HG03558 (cell line): ENCODE data around the gene GREB1L.

ENCODE experiments used
- ATAC-seq: cut with Tn5 transposase; IDR thresholded peaks from one replicate; pipeline ENCODE4 v1.9.1; 2021; ENCODE audit warnings: moderate number of reproducible peaks; ENCODE audit not compliant: unreplicated experiment; ENCODE audit errors: extremely low read depth

The GREB1L gene

DNA sequence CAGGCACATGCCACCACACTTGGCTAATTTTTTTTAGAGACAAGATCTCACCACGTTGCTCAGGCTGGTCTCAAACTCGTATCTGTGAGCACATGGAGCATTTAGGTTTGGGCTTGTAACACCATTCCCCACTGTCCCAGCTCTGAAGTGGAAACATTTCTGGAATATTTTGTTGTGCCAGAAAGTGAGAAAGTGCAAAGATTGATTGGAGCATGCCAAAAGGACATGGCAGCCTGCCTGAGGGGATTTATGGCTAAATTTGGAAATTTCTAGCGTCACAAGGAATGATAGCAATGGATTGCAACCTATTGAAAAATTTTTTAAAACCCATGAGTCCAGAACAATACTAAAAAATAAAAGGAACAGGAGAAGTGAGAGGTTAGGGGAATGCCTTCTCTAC, 221.7 kb downstream of the GREB1L start:
- no peak for ATAC-seq

DNA sequence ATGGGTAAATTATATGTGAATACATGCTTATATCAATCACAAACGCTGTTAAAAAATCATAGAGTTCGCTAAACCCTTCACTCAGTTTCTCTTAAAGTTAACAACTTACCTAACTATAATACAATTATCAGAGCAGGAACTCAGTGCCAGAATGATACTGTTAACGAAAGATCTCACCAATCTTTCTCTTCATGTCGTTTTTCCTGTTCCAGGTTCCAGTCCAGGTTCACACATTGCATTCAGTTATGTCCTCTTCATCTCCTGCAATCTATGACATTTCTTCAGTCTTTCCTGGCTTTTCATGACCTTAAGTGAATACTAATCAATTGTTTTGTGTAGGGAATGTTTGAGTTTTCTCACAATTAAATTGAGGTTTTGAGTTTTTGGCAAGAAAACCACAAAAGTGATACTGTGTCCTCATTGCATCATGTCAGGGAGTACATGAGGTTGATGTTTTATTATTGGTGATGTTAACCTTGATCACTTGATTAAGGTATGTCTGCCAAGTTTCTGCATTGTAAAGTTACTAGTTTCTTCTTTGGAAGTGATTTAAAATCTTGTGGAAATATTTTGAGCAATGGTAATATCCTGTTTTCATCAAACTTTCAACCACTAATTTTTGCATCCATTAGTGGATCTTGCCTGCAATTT, 226.6 kb downstream of the GREB1L start:
- ATAC-seq: no peak

- ATAC-seq: no peak
Measured at GRCh38 chr18:21472741-21473140, 230.7 kb downstream of the GREB1L start.

DNA sequence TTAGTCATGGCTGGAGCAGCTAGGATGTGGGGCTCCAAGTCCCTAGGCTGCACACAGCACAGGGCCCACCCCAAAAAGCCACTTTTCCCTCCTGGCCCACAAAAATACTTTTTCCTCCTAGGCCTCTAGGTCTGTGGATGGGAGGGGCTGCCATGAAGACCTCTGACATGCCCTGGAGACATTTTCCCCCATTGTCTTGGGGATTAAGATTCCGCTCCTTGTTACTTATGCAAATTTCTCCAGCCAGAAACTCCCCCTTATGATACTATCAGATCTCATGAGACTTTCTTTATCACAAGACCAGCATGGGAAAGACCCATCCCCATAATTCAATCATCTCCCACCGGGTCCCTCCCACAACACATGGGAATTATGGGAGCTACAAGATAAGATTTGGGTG, 232.6 kb downstream of the GREB1L start:
- no peak for ATAC-seq

DNA sequence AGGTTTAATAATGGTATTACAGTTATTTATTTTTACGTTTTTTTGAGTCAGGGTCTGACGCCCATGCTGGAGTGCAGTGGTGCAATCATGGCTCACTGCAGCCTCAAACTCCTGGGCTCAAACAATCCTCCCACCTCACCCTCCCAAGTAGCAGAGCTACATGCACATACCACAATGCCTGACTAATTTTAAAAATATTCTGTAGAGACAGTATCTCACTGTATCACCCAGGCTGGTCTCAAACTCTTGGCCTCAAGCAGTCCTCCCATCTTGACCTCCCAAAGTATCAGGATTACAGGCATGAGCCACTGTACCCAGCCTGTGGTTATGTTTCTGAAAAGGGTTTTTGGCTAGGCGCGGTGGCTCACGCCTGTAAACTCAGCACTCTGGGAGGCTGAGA, 237.7 kb downstream of the GREB1L start:
- ATAC-seq: no peak

DNA sequence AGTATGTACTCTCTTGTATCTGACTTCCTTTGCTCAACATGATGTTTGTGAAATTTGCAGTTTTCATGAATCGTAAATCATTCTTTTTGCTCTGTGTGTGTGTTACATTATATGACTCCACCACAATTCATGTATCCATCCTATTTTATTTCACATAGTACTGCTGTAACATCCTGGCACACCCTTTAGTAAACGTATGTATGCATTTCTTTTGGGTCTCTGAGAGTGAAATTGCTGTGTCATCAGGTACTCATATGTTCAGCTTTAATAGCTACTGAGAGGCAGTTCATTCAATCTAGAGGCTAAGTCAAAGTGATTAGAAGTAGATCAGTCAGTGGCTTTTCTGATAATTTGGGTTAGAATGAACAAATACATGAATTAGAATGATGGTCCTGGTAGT, 239.7 kb downstream of the GREB1L start:
- ATAC-seq: no peak

GRCh38 chr18:21483051-21483450, 241.0 kb downstream of the GREB1L start:
- ATAC-seq: no peak

- ATAC-seq: no peak
Measured at GRCh38 chr18:21484851-21485636, 243.0 kb downstream of the GREB1L start.

GRCh38 chr18:21486905-21487437, 244.9 kb downstream of the GREB1L start:
- no peak for ATAC-seq

- ATAC-seq: no peak
Measured at GRCh38 chr18:21489119-21489750, 247.2 kb downstream of the GREB1L start.

- ATAC-seq: no peak
Measured at GRCh38 chr18:21489919-21490495, 248.0 kb downstream of the GREB1L start.

DNA sequence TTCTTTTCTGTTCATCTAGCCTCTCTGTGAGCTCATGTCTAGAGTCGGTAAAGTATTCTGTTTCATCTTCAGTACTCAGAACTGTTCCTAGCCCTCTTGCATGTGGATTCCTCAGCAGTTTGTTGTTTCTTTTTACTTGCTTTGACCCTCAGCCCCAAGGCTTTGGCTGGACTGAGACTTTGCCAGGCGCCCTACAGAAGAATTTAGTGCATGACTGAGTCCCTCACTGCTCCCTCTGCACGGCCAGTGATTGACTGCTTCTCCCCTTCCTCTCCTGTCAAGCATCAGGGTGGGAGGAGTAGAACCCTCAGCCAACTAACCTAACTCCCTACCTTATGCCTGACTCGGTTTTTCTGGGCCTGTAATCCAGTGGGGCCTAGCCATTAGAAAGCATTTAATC, 248.7 kb downstream of the GREB1L start:
- no peak for ATAC-seq

DNA sequence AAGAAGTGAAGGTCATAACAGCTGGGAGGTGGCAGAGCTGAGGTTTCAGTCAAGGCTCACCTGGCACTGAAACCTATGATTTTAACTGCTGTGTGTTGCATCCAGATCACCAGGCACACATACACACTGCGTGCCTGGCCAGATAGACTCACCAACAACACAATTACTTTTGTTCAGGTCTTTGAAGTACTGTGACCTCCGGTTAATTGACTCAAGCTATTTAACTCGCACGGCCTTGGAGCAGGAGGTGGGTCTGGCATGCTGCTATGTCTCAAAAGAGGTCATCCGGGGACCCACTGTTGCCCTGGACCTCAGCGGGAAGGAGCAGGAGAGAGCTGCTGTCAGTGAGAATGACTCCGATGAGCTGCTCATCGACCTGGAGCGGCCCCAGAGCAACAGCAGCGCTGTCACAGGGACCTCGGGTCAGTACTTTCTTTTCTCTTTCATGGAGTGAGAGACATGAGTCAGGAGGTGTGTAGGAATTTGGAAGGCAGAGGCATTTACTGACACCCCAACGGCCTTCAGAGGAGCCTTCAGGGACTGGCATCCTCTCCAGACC, 254.3 kb downstream of the GREB1L start:
- no peak for ATAC-seq

GRCh38 chr18:21499997-21500396, 258.0 kb downstream of the GREB1L start:
- ATAC-seq: no peak

DNA sequence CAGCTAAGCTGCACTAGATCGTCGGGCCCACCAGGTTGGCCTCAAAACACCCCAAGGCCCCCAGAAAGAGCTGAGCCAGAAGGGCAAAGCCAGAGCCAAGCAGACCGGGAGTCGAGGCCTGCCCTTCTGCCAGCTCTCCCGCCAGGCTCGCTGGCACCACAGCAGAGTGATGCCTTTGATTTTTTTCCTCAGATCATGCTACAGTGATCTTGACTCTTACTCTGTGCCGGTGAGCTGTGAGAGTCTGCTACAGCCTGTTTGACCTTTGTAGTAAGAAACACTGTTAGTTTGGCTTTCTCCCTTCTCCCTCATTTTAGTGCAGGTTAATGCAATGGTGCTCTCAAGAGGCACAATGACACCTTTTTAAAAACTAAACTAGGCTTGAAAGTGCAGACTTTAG, 260.6 kb downstream of the GREB1L start:
- no peak for ATAC-seq

DNA sequence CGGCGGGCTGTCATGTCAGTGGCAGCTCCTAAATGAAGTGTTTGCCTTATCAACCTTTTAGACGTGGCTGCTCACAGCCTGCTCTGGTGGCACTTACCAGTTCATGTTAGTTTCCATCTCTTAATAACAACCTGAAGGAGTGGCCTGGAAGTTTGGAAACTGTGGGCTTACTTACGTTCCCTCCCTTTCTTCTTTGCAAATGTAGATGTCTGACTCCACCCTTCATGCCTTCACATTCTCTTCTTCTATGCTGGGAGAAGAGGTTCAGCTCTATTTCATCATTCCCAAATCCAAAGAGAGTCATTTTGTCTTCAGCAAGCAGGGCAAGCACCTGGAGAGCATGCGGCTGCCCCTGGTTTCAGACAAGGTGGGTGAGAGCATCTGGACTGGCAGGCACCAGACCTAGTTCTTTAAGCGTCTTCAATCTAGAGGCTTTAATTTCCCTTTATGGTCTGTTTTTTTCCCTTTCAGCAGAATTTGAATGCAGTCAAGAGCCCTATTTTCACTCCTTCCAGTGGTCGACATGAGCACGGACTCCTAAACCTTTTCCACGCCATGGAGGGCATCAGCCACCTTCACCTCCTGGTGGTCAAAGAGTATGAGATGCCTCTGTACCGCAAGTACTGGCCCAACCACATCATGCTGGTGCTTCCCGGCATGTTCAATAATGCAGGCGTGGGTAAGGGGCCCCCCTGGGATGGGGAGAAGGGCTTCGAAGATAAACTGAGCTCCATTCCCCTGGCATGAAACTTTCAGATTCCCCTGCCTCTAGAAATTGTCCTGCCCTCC, 266.1 kb downstream of the GREB1L start:
- ATAC-seq: no peak

DNA sequence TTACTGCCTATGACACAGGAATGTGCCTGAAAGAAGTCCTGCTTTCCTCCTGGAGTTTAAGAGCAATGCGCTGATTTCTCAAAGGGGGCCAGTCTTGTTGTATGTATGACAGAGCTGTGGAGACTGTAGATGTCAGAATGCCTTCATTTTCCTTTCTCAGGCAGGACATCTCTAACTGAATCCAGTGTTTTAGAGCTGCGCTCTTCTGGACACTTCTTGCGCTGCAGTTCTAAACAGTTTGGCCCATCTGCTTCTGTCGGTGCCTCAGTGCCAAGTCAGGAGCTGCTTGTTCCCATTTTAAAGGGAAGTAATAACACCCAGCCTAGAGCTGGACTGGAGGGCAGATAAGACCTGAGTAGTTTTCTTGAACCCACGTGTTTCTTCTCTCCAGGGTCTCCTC, 267.0 kb downstream of the GREB1L start:
- no peak for ATAC-seq

- no peak for ATAC-seq
Measured at GRCh38 chr18:21513292-21513691, 271.3 kb downstream of the GREB1L start.

- no peak for ATAC-seq
Measured at GRCh38 chr18:21513741-21514140, 271.7 kb downstream of the GREB1L start.

- ATAC-seq: no peak
Measured at GRCh38 chr18:21522530-21522929, 280.5 kb downstream of the GREB1L start.
